H1 (cell line): ENCODE data around the gene PDGFD. TPM values are rescaled to one million over a fixed set of nuclear protein-coding genes. Genes with fewer than 3 reads are reported as not detected.

Experiments
- CTCF ChIA-PET: fragments of 300-600 bp; sonication (Branson Sonifier 250); formaldehyde crosslinking; loops from one replicate; lab custom pipeline; 2021; ENCODE audit not compliant: partially characterized antibody; lab: Charles Lee
- POLR2A ChIA-PET: fragments of 300-600 bp; sonication (Branson Sonifier 250); formaldehyde crosslinking; loops from one replicate; lab custom pipeline; 2021; ENCODE audit warnings: inconsistent platforms; ENCODE audit not compliant: partially characterized antibody; lab: Charles Lee
- DNase-seq, 2 experiments: peaks; one replicate each; pipeline versions ENCODE4 v3.0.0 to v3.0.0-alpha.2; 2010 to 2022; ENCODE audit warnings: low spot score in 2 of 2, low read depth in 1 of 2, mixed read lengths in 1 of 2
- FAIRE-seq: peaks from 2 replicates; lab custom pipeline; 2011; peaks lifted over from hg19 to GRCh38; lab: Jason Lieb, UNC
- H2AFZ ChIP-seq: 2 replicates; pipeline ENCODE4 v1.8.1; 2012; ENCODE audit warnings: low read length, inconsistent platforms
- H2AK5ac ChIP-seq: 2 replicates; pipeline ENCODE4 v1.6.1; 2013; ENCODE audit warnings: low read depth, low read length
- H2BK120ac ChIP-seq: replicated peaks from 2 replicates; pipeline ENCODE3; 2013; ENCODE audit warnings: low read depth, low read length, inconsistent platforms
- H2BK12ac ChIP-seq: 2 replicates; pipeline ENCODE4 v1.6.1; 2013; ENCODE audit warnings: low read depth, low read length
- H2BK15ac ChIP-seq: 2 replicates; pipeline ENCODE4 v1.6.1; 2013; ENCODE audit warnings: low read length
- H2BK20ac ChIP-seq: 2 replicates; pipeline ENCODE4 v1.6.1; 2013; ENCODE audit warnings: low read length
- H2BK5ac ChIP-seq: 2 replicates; pipeline ENCODE4 v1.6.1; 2013; ENCODE audit warnings: low read depth, low read length
- H3K14ac ChIP-seq: 2 replicates; pipeline ENCODE4 v1.6.1; 2013; ENCODE audit warnings: inconsistent platforms; ENCODE audit not compliant: insufficient read length
- H3K18ac ChIP-seq: 2 replicates; pipeline ENCODE4 v1.6.1; 2013; ENCODE audit warnings: low read length; ENCODE audit errors: extremely low read depth
- H3K23ac ChIP-seq: 2 replicates; pipeline ENCODE4 v1.6.1; 2013; ENCODE audit warnings: inconsistent platforms; ENCODE audit not compliant: insufficient read length
- H3K23me2 ChIP-seq: 2 replicates; pipeline ENCODE4 v1.6.1; 2013; ENCODE audit warnings: low read depth, low read length
- H3K27ac ChIP-seq: 2 replicates; pipeline ENCODE4 v1.6.1; 2011; ENCODE audit warnings: low read depth, low read length, inconsistent platforms
- H3K27me3 ChIP-seq, 4 experiments: replicated peaks in 1 of 4; 1 replicate in 1 of 4; 2 replicates in 3 of 4; pipeline versions ENCODE4 v1.6.1 to v1.8.1; 2011 to 2013; ENCODE audit warnings: low read length in 3 of 4, mild to moderate bottlenecking in 3 of 4, inconsistent platforms in 2 of 4, mixed read lengths in 2 of 4, moderate library complexity in 1 of 4; ENCODE audit not compliant: control insufficient read depth in 3 of 4, insufficient read depth in 3 of 4; ENCODE audit errors: extremely low read depth in 1 of 4
- H3K36me3 ChIP-seq, 4 experiments: 2 replicates each; pipeline versions ENCODE4 v1.6.1 to v1.8.1; 2011 to 2013; ENCODE audit warnings: mild to moderate bottlenecking in 4 of 4, low read length in 3 of 4, moderate library complexity in 2 of 4, control low read depth in 1 of 4, inconsistent platforms in 1 of 4; ENCODE audit not compliant: insufficient read depth in 4 of 4, control insufficient read depth in 2 of 4
- H3K4ac ChIP-seq: replicated peaks from 2 replicates; pipeline ENCODE3; 2013; ENCODE audit warnings: low read length, low read depth, mixed read lengths, inconsistent platforms; ENCODE audit not compliant: insufficient read length
- H3K4me1 ChIP-seq, 4 experiments: replicated peaks in 1 of 4; 1 replicate in 1 of 4; 2 replicates in 3 of 4; pipeline versions ENCODE4 v1.6.1 to v1.8.1; 2011 to 2013; ENCODE audit warnings: low read length in 3 of 4, inconsistent platforms in 2 of 4, mixed read lengths in 1 of 4; ENCODE audit not compliant: insufficient read depth in 4 of 4, control insufficient read depth in 3 of 4
- H3K4me2 ChIP-seq, 2 experiments: 2 replicates each; pipeline versions ENCODE4 v1.6.1 to v1.8.1; 2011 to 2013; ENCODE audit warnings: low read depth in 2 of 2, low read length in 2 of 2, control low read depth in 1 of 2, inconsistent platforms in 1 of 2, mild to moderate bottlenecking in 1 of 2; ENCODE audit not compliant: insufficient read depth in 1 of 2
- H3K4me3 ChIP-seq, 4 experiments: fragments of 200-600, 300-600 bp in 1 of 4; sonication (generic), shearing (Covaris generic), sonication (Bioruptor Twin) in 1 of 4; 2 replicates each; pipeline versions ENCODE4 v1.5.1 to v1.8.1; 2011 to 2016; ENCODE audit warnings: low read length in 4 of 4, low read depth in 3 of 4, control low read depth in 2 of 4, inconsistent platforms in 2 of 4, mild to moderate bottlenecking in 2 of 4, mixed read lengths in 1 of 4, moderate library complexity in 1 of 4; ENCODE audit not compliant: insufficient read depth in 2 of 4; ENCODE audit errors: extremely low read depth in 1 of 4
- H3K56ac ChIP-seq: replicated peaks from 2 replicates; pipeline ENCODE3; 2013; ENCODE audit warnings: low read depth, mild to moderate bottlenecking, mixed read lengths, low read length, inconsistent platforms; ENCODE audit not compliant: insufficient read length
- H3K79me1 ChIP-seq: 2 replicates; pipeline ENCODE4 v1.6.1; 2013; ENCODE audit warnings: low read depth, low read length, control low read depth
- H3K79me2 ChIP-seq, 2 experiments: 2 replicates each; pipeline versions ENCODE4 v1.6.1 to v1.8.1; 2012 to 2013; ENCODE audit warnings: low read length in 2 of 2, mild to moderate bottlenecking in 2 of 2, inconsistent platforms in 1 of 2; ENCODE audit not compliant: insufficient read depth in 2 of 2, control insufficient read depth in 1 of 2
- H3K9ac ChIP-seq, 4 experiments: replicated peaks in 1 of 4; 1 replicate in 1 of 4; 2 replicates in 3 of 4; pipeline versions ENCODE4 v1.6.1 to v1.8.1; 2011 to 2013; ENCODE audit warnings: low read depth in 3 of 4, low read length in 3 of 4, control low read depth in 2 of 4, mild to moderate bottlenecking in 2 of 4, moderate library complexity in 2 of 4, inconsistent platforms in 1 of 4; ENCODE audit errors: extremely low read depth in 1 of 4
- H3K9me3 ChIP-seq, 2 experiments: 2 replicates each; pipeline versions ENCODE4 v1.6.1 to v1.8.1; 2012 to 2013; ENCODE audit warnings: mild to moderate bottlenecking in 2 of 2, moderate library complexity in 2 of 2, control low read depth in 1 of 2, inconsistent platforms in 1 of 2, low read depth in 1 of 2, low read length in 1 of 2, mixed read lengths in 1 of 2; ENCODE audit not compliant: insufficient read depth in 2 of 2
- H4K20me1 ChIP-seq, 2 experiments: replicated peaks in 1 of 2; 2 replicates each; pipeline versions ENCODE3 to v1.8.1; 2011 to 2013; ENCODE audit warnings: inconsistent platforms in 2 of 2, low read length in 2 of 2, mild to moderate bottlenecking in 1 of 2; ENCODE audit not compliant: insufficient read depth in 2 of 2, control insufficient read depth in 1 of 2
- H4K5ac ChIP-seq: 2 replicates; pipeline ENCODE4 v1.6.1; 2013; ENCODE audit warnings: low read length, low read depth, mixed read lengths, inconsistent platforms; ENCODE audit not compliant: insufficient read length
- H4K8ac ChIP-seq: 2 replicates; pipeline ENCODE4 v1.8.0; 2013; ENCODE audit warnings: mild to moderate bottlenecking, moderate library complexity, low read length, inconsistent platforms; ENCODE audit not compliant: insufficient read depth; ENCODE audit errors: extremely low read depth
- H4K91ac ChIP-seq: replicated peaks from 2 replicates; pipeline ENCODE3; 2013; ENCODE audit warnings: low read length, mixed read lengths, inconsistent platforms; ENCODE audit not compliant: insufficient read length
- EZH2 ChIP-seq: fragments of 200-600 bp; sonication (generic); IDR thresholded peaks from 2 replicates; pipeline ENCODE4 v1.7.1; 2012; ENCODE audit warnings: low read depth, mild to moderate bottlenecking, moderate library complexity, low read length, inconsistent platforms; ENCODE audit not compliant: severe bottlenecking
- TBP ChIP-seq: IDR thresholded peaks from 2 replicates; pipeline ENCODE4 v1.6.1; 2011; ENCODE audit warnings: low read depth, low read length, improper control_type of control experiment
- WGBS, 2 experiments: shearing (Covaris generic) in 1 of 2; methylation state at CpG; one replicate each; pipeline versions ENCODE4 v1.1.6 to v1.1.7; 2013 to 2015; ENCODE audit warnings: low lambda C conversion rate in 2 of 2, mixed read lengths in 2 of 2, inconsistent platforms in 1 of 2, low coverage in 1 of 2, missing lambda C conversion rate in 1 of 2; ENCODE audit not compliant: insufficient replicate concordance in 2 of 2, insufficient coverage in 1 of 2, insufficient read length in 1 of 2; ENCODE audit errors: extremely low coverage in 1 of 2, missing lambda C conversion rate in 1 of 2; 5-methylcytosine and 5-hydroxymethylcytosine counted together
- polyA plus RNA-seq, 7 experiments: library from polyadenylated mRNA; depleted of rRNA in 3 of 7; stranded (reverse) in 5 of 7; unstranded in 2 of 7; fragments of >200 nt in 5 of 7; fragments of 200-250 nt in 2 of 7; gene quantifications; 1 replicate in 5 of 7; 2 replicates in 1 of 7; 4 replicates in 1 of 7; pipeline versions ENCODE4 v1.2.1 to v1.2.3, GENCODE V29; 2011 to 2013; ENCODE audit warnings: missing spikeins in 2 of 7, mixed read lengths in 2 of 7
- total RNA-seq: library from RNA; stranded (reverse); fragmentation: NEBNext Ultra II Directional; extraction: Animal tissue kit (Norgen Biotek cat#: 25700); gene quantifications from 2 replicates; pipeline ENCODE4 v1.2.1, GENCODE V29; 2021

The PDGFD gene
- total and polyA plus RNA-seq, 2 of the 8 experiments (the other 6 are each of a cell fraction or from before 2014, with no cell fraction given) = 1.1 to 3.9 TPM

DNA sequence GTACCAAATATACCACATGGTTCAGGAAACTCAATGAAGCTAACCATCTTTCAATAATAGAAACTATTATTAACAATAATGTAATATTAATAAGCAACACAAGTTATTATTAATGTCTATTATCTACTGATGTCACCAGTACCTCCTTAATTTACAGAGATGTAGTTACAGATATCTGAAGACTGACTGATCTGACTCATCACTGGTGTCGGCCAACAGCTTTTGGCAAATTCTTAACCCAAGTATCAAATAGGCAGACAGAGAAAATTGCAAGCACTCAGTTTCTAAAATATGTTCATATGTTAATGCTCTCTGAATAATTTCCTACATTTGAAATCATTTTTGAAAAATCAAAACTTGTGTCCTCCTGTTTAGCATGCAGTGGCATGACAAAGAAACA lies 227.9 kb downstream of the PDGFD start:
- Histone ChIP-seq H3K9ac (no peak overlapping the region), H4K20me1 (no peaks in the 10 kb centered on the region), H4K8ac (no peak overlapping the region), H3K36me3 (no peaks in the 10 kb centered on the region), H4K91ac (no peak overlapping the region), H3K4me3 (no peak overlapping the region), H3K27me3 (no peaks in the 10 kb centered on the region), H3K27ac (no peak overlapping the region), H3K14ac (no peak overlapping the region), H3K9me3 (no peaks in the 10 kb centered on the region), H3K79me2 (no peaks in the 10 kb centered on the region), H2AK5ac (no peak overlapping the region), H2BK120ac (no peak overlapping the region), H3K4me1 (0 out of 7 replicates have a peak, but pooled peaks cover 0 to 2% (median 0%) of the 10 kb centered on the region in 4 experiments), H3K4ac (no peak overlapping the region), H3K56ac (no peak overlapping the region), H3K18ac (no peak overlapping the region), H2BK12ac (no peak overlapping the region), H3K23me2 (no peaks in the 10 kb centered on the region), H3K4me2 (no peak overlapping the region), H2AFZ (no peak overlapping the region), H3K79me1 (no peaks in the 10 kb centered on the region), H3K23ac (no peak overlapping the region), H4K5ac (no peak overlapping the region), H2BK20ac (no peak overlapping the region), H2BK5ac (no peak overlapping the region), H2BK15ac (no peak overlapping the region)
- TF ChIP-seq TBP = no peak
- no peak for TF ChIP-seq EZH2
- POLR2A ChIA-PET = interaction anchor here (1.0 kb wide), 1 partner anchor 227 kb away, joined by 3 read pairs; no protein-coding TSS in a partner anchor
- CTCF ChIA-PET = interaction anchor here (1.2 kb wide), 1 partner anchor 29 kb away, joined by 3 read pairs; no protein-coding TSS in a partner anchor
- DNase-seq (no peak), FAIRE-seq (no peak)
- 88% methylated on average over 1 of the region's 1 CpG; no CpG with 5 or more reads in 1 of the 2 experiments for WGBS, 2 experiments
